Lower lobe of right lung (tissue), 2 donors: ENCODE results near the gene DRC1. TPM values are rescaled to one million over a fixed set of nuclear protein-coding genes. Genes with fewer than 3 reads are reported as not detected.
A peak's percentile ranks its signal among the peaks of the same experiment; 100 is the strongest.
"Not testable (repeated sequence)": the region's sequence is repeated elsewhere in the genome, so short reads cannot be mapped to it uniquely, and the experiment has no call there.

ENCODE experiments used
- ATAC-seq, 2 donors: fragments of 200-7000 bp; cut with Tn5 transposase; one replicate each; pipeline ENCODE4 v1.9.1; 2020 to 2022; ENCODE audit warnings: mild to moderate bottlenecking in 2 of 2, moderate library complexity in 2 of 2
- DNase-seq: peaks from one replicate; pipeline ENCODE4 v3.0.0-alpha.2; 2020
- H3K27ac ChIP-seq: fragments of 200-600 bp; one replicate; pipeline ENCODE4 v1.8.0; 2022
- H3K27me3 ChIP-seq: fragments of 200-600 bp; one replicate; pipeline ENCODE4 v1.8.0; 2022; ENCODE audit warnings: low read depth
- H3K36me3 ChIP-seq: fragments of 200-600 bp; one replicate; pipeline ENCODE4 v1.8.0; 2022; ENCODE audit warnings: mild to moderate bottlenecking
- H3K4me1 ChIP-seq: fragments of 200-600 bp; one replicate; pipeline ENCODE4 v1.8.0; 2022
- H3K4me3 ChIP-seq: fragments of 200-600 bp; one replicate; pipeline ENCODE4 v1.8.0; 2022; ENCODE audit warnings: mild to moderate bottlenecking
- H3K9me3 ChIP-seq: fragments of 200-600 bp; one replicate; pipeline ENCODE4 v1.8.0; 2022
- CTCF ChIP-seq: fragments of 200-600 bp; IDR thresholded peaks from one replicate; pipeline ENCODE4 v1.8.0; 2022; ENCODE audit warnings: antibody characterized with exemption, mild to moderate bottlenecking
- intact Hi-C: fragments of 100-400 bp; cut with DNase I; formaldehyde crosslinking; loops from one replicate; pipeline ENCODE4 v1.11.0; 2022
- long read RNA-seq: library from polyadenylated mRNA; unstranded; transcript quantifications from one replicate; pipeline ENCODE4 v2.0.0, GENCODE V29; 2021
- total RNA-seq: library from RNA; stranded (reverse); fragmentation: NEBNext Ultra II Directional; extraction: Animal tissue kit (Norgen Biotek cat#: 25700); gene quantifications from one replicate; pipeline ENCODE4 v1.2.1, GENCODE V29; 2021
- donor health status: DM: no; HTN: yes; CAD: no; lungs with severe emphysema.

Gene DRC1
- 6.8 TPM for total RNA-seq
- long read RNA-seq, transcript DRC1-201 (17 exons, 2,491 nt): major isoform, 14 of 15 reads
- long read RNA-seq, partial matches to known transcripts: 0 of 15 reads
- long read RNA-seq, other reads (novel, unspliced or antisense): 1 of 15 reads

DNA sequence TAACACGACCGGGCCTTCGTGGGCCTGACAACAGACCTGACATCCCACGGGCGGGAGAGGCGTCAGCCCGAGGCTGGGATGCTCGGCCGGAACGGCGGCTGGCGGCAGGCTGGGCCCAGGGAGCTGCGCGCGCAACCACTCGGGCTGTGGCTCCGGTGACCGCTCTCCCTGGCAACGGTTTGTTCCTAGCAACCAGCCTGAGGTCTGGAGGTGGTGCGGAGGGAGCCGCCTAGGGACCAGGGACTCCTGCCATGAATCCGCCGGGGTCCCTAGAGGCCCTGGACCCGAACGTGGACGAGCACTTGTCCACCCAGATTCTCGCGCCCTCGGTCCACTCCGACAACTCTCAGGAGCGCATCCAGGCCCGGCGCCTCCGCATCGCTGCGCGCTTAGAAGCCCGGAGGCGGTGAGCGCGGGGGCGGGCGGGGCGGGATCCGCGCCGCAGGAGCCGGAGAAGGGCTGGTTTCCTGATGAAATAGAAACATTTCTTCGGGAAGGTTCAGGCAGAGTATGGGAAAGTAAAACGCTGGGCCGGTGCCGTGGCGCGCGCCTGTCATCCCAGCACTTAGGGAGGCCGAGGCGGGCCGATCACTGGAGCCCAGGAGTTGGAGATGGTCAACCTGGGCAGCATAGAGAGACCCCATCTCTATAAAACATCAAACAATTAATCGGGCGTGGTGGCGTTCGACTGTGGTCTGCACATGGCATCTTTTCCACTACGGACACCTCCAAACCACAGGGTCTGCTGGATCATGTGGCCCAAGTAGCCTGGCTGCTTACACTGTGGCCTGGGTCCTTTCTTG, at the start of gene DRC1:
Gene DRC1 (plus strand): TSS at position 182 of the 803 bp plus-strand sequence. CDS start 70 bp downstream, at position 252.
- Histone ChIP-seq H3K9me3 (no peaks in the 10 kb centered on the region), H3K27ac (no peak within 1 kb of the TSS), H3K36me3 (no peaks in the 10 kb centered on the region), H3K4me3 (peak within 1 kb of the TSS; percentile 30), H3K27me3 (peaks cover 13% of the 10 kb centered on the region), H3K4me1 (peaks cover 6% of the 10 kb centered on the region)
- DNase-seq (peak; percentile 68), ATAC-seq (peak; percentile 62 to 68)
- intact Hi-C loops: no loop called here
- no peak for TF ChIP-seq CTCF

DNA sequence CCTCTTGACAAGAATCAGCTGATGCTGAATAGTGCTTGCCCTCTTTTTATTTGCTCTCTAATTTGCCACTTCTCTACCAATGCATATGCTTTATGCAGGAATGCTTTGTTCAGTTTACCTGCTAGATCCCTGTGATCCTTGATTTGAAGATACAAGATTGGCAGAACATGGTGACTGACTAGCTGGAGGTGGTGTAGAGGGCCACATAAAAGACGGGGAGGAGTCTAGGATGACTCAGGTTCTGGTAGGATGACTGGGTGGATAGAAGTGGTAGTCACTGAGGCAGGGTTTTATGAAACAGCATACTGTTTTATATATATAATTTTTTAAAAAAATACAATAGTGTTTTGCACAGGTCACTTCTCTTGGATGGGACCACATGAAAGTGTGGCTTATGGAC, 48.8 kb upstream of the DRC1 start:
- Histone ChIP-seq H3K4me3 (no peak overlapping the region), H3K9me3 (no peaks in the 10 kb centered on the region), H3K27ac (no peak overlapping the region), H3K4me1 (peaks cover 6% of the 10 kb centered on the region), H3K36me3 (no peaks in the 10 kb centered on the region), H3K27me3 (no peaks in the 10 kb centered on the region)
- DNase-seq (no peak), ATAC-seq (no peak)
- intact Hi-C loops: no loop called here
- no peak for TF ChIP-seq CTCF

DNA sequence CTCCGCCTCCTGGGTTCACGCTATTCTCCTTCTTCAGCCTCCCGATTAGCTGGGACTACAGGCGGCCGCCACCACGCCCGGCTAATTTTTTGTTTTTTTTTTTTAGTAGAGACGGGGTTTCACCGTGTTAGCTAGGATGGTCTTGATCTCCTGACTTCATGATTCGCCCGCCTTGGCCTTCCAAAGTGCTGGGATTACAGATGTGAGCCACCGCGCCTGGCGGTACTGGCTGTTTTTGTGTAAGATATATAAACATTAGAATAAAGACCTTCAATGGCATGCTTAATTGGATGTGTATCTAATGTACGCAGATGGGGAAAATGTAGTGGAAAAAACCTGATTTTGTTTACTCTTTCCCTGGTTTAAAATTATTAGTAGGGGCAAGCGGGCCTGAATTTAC, 47.3 kb upstream of the DRC1 start:
- H3K9me3 ChIP-seq, H3K4me1 ChIP-seq, H3K27me3 ChIP-seq, H3K4me3 ChIP-seq, H3K27ac ChIP-seq, ATAC-seq, H3K36me3 ChIP-seq, DNase-seq, intact Hi-C loops: not testable (repeated sequence)

DNA sequence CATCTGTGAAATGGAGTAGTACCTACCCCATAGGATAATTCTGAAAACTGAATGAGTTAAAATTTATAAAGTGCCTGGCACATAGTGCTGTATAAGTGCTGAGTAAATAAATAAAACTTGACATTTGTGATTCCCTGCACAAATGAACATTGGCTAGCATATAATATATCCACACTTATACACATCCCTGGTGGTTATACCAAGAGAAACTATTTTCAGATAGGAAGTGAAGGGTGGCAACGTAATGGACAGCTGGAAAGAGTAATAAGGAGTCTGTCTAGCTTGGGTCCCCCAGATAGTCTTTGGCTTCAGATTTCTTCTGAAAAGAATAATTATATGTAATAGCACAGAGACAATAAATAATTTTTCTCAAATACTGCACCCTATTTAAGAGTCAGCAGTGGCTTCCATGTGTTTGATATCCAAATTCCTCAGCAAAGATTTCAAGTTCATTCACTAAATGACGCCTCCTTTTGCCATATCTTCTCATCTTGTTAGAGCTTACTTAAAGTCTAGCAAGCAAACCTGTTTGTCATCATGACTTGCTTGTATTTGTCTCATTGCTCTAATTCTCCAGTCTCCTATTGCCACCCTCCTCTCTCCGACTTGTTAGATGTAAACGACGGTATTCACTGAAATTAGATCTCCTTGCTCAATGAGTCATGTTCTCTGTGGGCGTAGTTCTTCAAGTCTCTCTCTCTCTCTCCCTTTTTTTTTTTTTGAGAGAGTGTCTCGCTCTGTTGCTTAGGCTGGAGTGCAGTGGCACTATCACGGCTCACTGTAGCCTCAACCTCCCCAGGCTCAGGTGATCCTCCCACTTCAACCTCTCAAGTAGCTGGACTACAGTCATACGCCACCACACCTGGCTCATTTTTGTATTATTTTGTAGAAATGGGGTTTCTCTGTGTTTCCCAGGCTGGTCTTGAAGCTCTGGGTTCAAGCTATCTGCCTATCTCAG, 46.4 kb upstream of the DRC1 start:
- no peaks in the 10 kb centered on the region for H3K36me3 ChIP-seq
- DNase-seq: no peak
- no peaks in the 10 kb centered on the region for H3K4me1 ChIP-seq
- TF ChIP-seq CTCF: no peak
- H3K27ac ChIP-seq: no peak overlapping the region
- H3K9me3 ChIP-seq: no peaks in the 10 kb centered on the region
- peak in 1 of 2 donors; percentile 25 for ATAC-seq
- intact Hi-C loops: no loop called here
- no peak overlapping the region for H3K4me3 ChIP-seq
- no peaks in the 10 kb centered on the region for H3K27me3 ChIP-seq

DNA sequence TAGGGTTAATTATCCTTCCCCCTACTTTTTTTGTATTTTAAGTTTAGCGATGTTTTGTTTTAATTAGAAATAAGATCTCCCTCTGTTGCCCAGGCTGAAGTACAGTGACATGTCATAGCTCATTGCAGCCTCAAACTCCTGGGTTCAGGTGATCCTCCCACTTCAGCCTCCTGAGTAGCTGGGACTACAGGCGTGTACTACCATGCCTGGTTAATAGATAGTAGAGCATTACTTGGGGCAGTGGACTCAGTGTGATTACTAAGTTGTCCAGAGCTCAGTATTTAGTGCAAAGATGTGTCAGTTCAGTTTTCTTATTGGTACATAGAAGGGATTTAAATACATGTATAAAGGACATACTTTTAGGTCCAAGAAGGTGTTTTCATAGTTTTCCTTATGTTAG, 45.6 kb upstream of the DRC1 start:
- no peak for ATAC-seq
- Histone ChIP-seq H3K4me3 (no peak overlapping the region), H3K27ac (no peak overlapping the region), H3K4me1 (no peaks in the 10 kb centered on the region), H3K27me3 (no peaks in the 10 kb centered on the region), H3K9me3 (no peaks in the 10 kb centered on the region), H3K36me3 (no peaks in the 10 kb centered on the region)
- intact Hi-C loops: no loop called here
- no peak for TF ChIP-seq CTCF
- DNase-seq: no peak
